DND-41 (cell line): ENCODE measurements around the gene SLC39A11.

ENCODE experiments used
- EZH2 ChIP-seq: IDR thresholded peaks from 3 replicates; pipeline ENCODE4 v1.6.1; 2012; ENCODE audit warnings: borderline replicate concordance, low read depth, mild to moderate bottlenecking, moderate library complexity, low read length, inconsistent platforms; ENCODE audit not compliant: severe bottlenecking
- TF ChIP-seq, protein P1 (sequence below): IDR thresholded peaks from 2 replicates; pipeline ENCODE4 v1.5.1; 2012; ENCODE audit warnings: borderline replicate concordance, low read length, moderate library complexity, mild to moderate bottlenecking; ENCODE audit not compliant: poor library complexity, severe bottlenecking; ENCODE audit errors: extremely low read depth

DNA sequence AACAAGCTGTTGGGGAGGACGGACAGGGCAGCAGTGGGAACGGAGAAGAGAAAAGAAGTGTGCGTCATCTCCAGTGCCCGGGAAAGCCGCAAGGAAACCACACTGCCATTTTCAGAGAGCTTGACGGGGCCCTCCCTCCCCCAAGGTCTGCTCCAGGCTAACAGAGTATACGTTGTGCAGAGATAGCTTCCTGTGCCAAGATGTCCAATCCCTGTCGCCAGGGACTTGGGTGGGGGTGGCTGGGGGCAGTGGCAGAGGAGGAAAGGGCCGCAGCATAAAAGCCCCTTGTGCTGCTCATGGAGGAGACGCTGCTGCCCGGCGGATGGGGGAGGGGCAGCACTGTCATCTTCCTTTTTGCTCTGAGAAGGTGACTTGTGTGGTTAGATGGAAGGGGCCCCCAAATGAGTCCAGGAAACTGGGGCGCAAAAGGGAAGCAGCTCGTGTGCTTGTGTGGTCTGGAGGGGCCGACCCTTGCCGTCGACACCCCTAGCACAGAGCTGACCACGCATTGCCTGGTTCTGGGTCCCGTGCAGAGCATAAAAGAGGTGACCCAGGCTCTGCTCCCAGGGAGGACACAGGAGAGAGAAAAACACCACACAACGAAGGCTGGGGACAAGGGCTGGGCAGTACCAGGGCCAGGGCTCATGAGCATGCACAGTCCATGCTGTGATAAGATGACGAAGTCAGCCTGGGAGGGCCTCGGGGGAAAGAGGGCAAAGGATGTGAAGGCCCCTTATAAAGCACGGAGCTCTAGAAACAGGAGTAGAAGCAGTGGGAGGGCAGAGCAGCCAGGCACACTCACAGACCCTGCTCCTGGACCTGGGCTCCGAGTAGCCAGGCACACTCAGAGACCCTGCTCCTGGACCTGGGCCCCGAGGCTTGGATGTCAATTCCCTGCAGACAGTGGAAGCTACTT is 372.7 kb downstream of the SLC39A11 start:
- TF ChIP-seq, protein P1, sequence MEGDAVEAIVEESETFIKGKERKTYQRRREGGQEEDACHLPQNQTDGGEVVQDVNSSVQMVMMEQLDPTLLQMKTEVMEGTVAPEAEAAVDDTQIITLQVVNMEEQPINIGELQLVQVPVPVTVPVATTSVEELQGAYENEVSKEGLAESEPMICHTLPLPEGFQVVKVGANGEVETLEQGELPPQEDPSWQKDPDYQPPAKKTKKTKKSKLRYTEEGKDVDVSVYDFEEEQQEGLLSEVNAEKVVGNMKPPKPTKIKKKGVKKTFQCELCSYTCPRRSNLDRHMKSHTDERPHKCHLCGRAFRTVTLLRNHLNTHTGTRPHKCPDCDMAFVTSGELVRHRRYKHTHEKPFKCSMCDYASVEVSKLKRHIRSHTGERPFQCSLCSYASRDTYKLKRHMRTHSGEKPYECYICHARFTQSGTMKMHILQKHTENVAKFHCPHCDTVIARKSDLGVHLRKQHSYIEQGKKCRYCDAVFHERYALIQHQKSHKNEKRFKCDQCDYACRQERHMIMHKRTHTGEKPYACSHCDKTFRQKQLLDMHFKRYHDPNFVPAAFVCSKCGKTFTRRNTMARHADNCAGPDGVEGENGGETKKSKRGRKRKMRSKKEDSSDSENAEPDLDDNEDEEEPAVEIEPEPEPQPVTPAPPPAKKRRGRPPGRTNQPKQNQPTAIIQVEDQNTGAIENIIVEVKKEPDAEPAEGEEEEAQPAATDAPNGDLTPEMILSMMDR, result no peak
- no peak for TF ChIP-seq EZH2
